ENCODE data around the gene NABP2.

NABP2 gene

DNA sequence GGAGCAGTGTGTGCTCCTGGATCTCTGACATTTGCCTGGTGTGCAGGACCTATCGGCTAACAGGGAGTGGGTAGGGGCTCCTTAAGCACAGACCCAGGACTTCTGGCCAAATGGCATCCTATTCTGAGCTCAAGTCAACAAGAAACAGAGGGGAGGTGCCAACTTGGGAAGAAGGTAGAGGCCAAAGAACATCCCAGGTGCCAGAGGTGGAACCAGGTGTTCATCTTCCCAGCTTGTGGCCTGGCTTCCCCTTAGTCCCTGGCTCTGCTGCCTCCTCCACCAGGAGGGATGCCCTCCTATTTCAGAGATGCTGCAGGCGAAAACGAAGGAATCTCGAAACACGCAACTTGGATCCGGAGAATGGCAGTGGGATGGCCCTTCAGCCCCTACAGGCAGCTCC lies 11.9 kb downstream of the NABP2 start:
- Histone ChIP-seq H3F3A (ENCODE audit: insufficient read depth) (peaks cover 6% of the 10 kb centered on the region; the same call in 1 of the 2 replicates), H3K36me3 (ENCODE audit: low read length) (no peaks in the 10 kb centered on the region), H3K9ac (ENCODE audit: low read length) (no peak overlapping the region), H4K20me1 (ENCODE audit: low read depth, low read length) (no peaks in the 10 kb centered on the region), H3K4me3 (ENCODE audit: insufficient read depth, low read length, poor library complexity, severe bottlenecking) (no peak overlapping the region), H3K9me3 (ENCODE audit: insufficient read depth, low read length) (no peaks in the 10 kb centered on the region), H3K79me2 (ENCODE audit: insufficient read depth, low read length) (no peaks in the 10 kb centered on the region), H3K9me2 (replicated peaks; ENCODE audit: insufficient read depth, low read length) (no peaks in the 10 kb centered on the region), H2AFZ (ENCODE audit: low read depth, low read length, severe bottlenecking) (no peak overlapping the region), H3K27ac (ENCODE audit: low read depth, low read length) (no peak overlapping the region), H3K27me3 (ENCODE audit: low read length) (no peaks in the 10 kb centered on the region), H3K4me2 (ENCODE audit: low read depth, low read length, poor library complexity, severe bottlenecking) (no peak overlapping the region)
- TF ChIP-seq, protein P1, sequence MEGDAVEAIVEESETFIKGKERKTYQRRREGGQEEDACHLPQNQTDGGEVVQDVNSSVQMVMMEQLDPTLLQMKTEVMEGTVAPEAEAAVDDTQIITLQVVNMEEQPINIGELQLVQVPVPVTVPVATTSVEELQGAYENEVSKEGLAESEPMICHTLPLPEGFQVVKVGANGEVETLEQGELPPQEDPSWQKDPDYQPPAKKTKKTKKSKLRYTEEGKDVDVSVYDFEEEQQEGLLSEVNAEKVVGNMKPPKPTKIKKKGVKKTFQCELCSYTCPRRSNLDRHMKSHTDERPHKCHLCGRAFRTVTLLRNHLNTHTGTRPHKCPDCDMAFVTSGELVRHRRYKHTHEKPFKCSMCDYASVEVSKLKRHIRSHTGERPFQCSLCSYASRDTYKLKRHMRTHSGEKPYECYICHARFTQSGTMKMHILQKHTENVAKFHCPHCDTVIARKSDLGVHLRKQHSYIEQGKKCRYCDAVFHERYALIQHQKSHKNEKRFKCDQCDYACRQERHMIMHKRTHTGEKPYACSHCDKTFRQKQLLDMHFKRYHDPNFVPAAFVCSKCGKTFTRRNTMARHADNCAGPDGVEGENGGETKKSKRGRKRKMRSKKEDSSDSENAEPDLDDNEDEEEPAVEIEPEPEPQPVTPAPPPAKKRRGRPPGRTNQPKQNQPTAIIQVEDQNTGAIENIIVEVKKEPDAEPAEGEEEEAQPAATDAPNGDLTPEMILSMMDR (IDR thresholded peaks at IDR 0.05; ENCODE audit: insufficient read depth, low read length, poor library complexity, severe bottlenecking), result no peak
- no peak for TF ChIP-seq EZH2phosphoT487 (conservative IDR thresholded peaks at IDR 0.05; ENCODE audit: low read length)

DNA sequence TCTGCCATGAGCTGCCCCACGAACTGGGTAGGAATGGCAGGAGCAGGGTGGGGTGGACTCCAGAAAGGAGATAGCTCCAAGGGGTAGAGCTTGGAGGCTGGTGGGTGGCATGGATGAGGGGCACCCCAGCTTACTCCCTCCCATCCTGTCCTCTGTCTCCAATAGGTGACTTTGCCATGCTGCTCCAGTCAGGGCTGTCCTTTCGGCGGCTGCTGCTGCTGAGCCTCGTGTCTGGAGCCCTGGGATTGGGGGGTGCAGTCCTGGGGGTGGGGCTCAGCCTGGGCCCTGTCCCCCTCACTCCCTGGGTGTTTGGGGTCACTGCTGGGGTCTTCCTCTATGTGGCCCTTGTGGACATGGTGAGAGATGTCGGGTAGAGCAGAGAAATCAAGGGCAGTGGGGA lies 12.8 kb downstream of the NABP2 start:
- TF ChIP-seq EZH2phosphoT487 (conservative IDR thresholded peaks at IDR 0.05; ENCODE audit: low read length), result no peak
- TF ChIP-seq, protein P1 (IDR thresholded peaks at IDR 0.05; ENCODE audit: insufficient read depth, low read length, poor library complexity, severe bottlenecking), result no peak
- no peaks in the 10 kb centered on the region for H3K9me2 ChIP-seq (replicated peaks; ENCODE audit: insufficient read depth, low read length)
- H4K20me1 ChIP-seq (ENCODE audit: low read depth, low read length), result no peaks in the 10 kb centered on the region
- no peak overlapping the region for H3K4me3 ChIP-seq (ENCODE audit: insufficient read depth, low read length, poor library complexity, severe bottlenecking)
- H3K4me2 ChIP-seq (ENCODE audit: low read depth, low read length, poor library complexity, severe bottlenecking), result no peak overlapping the region
- no peak overlapping the region for H3K27ac ChIP-seq (ENCODE audit: low read depth, low read length)
- no peak overlapping the region for H3K9ac ChIP-seq (ENCODE audit: low read length)
- H3K27me3 ChIP-seq (ENCODE audit: low read length), result no peaks in the 10 kb centered on the region
- no peaks in the 10 kb centered on the region for H3K9me3 ChIP-seq (ENCODE audit: insufficient read depth, low read length)
- H3F3A ChIP-seq (ENCODE audit: insufficient read depth), result peaks cover 6% of the 10 kb centered on the region; the same call in 1 of the 2 replicates
- no peaks in the 10 kb centered on the region for H3K36me3 ChIP-seq (ENCODE audit: low read length)
- no peaks in the 10 kb centered on the region for H3K79me2 ChIP-seq (ENCODE audit: insufficient read depth, low read length)
- no peak overlapping the region for H2AFZ ChIP-seq (ENCODE audit: low read depth, low read length, severe bottlenecking)

DNA sequence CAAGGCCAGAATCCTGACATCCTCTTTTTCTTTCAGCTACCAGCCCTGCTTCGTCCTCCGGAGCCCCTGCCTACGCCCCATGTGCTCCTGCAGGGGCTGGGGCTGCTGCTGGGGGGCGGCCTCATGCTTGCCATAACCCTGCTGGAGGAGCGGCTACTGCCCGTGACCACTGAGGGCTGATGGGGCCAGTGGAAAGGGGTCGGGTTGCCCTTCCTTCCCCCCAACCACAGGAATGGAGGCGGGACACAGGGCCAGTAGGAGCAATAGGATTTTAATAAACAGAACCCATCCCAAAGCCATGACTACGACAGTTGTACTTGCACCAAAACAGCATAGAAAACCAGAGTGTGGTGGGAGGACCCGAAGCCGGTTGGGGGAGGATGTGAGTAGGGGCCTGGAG lies 13.4 kb downstream of the NABP2 start:
- Histone ChIP-seq H3F3A (ENCODE audit: insufficient read depth) (peaks cover 6% of the 10 kb centered on the region; the same call in 1 of the 2 replicates), H2AFZ (ENCODE audit: low read depth, low read length, severe bottlenecking) (no peak overlapping the region), H3K9ac (ENCODE audit: low read length) (no peak overlapping the region), H3K27me3 (ENCODE audit: low read length) (no peaks in the 10 kb centered on the region), H3K36me3 (ENCODE audit: low read length) (no peaks in the 10 kb centered on the region), H3K79me2 (ENCODE audit: insufficient read depth, low read length) (no peaks in the 10 kb centered on the region), H3K4me2 (ENCODE audit: low read depth, low read length, poor library complexity, severe bottlenecking) (no peak overlapping the region), H4K20me1 (ENCODE audit: low read depth, low read length) (no peaks in the 10 kb centered on the region), H3K4me3 (ENCODE audit: insufficient read depth, low read length, poor library complexity, severe bottlenecking) (no peak overlapping the region), H3K9me3 (ENCODE audit: insufficient read depth, low read length) (no peaks in the 10 kb centered on the region), H3K27ac (ENCODE audit: low read depth, low read length) (no peak overlapping the region), H3K9me2 (replicated peaks; ENCODE audit: insufficient read depth, low read length) (no peaks in the 10 kb centered on the region)
- TF ChIP-seq, protein P1 (IDR thresholded peaks at IDR 0.05; ENCODE audit: insufficient read depth, low read length, poor library complexity, severe bottlenecking), result no peak
- no peak for TF ChIP-seq EZH2phosphoT487 (conservative IDR thresholded peaks at IDR 0.05; ENCODE audit: low read length)
